HCT116 (cell line): ENCODE results near the gene TSPEAR. TPM values are rescaled to one million over a fixed set of nuclear protein-coding genes. Genes with fewer than 3 reads are reported as not detected.

Experiments used
- ATAC-seq: fragments of 200-7000 bp; cut with Tn5 transposase; 2 replicates; pipeline ENCODE4 v1.9.1; 2020; ENCODE audit warnings: mild to moderate bottlenecking, moderate library complexity
- BruUV-seq: library from RNA; stranded (reverse); fragments of 400-500 nt; replicated peaks from 2 replicates; lab custom pipeline; 2021; lab: Mats Ljungman, UMichigan
- CTCF ChIA-PET: fragments of 300-600 bp; sonication (Branson Sonifier 250); formaldehyde crosslinking; loops from one replicate; lab custom pipeline; 2021; ENCODE audit warnings: antibody characterized with exemption; lab: Charles Lee
- POLR2A ChIA-PET: fragments of 300-600, 350-600 bp; sonication (Branson Sonifier 250); formaldehyde crosslinking; loops from one replicate; lab custom pipeline; 2021; ENCODE audit warnings: antibody characterized with exemption; lab: Charles Lee
- RAD21 ChIA-PET, 2 experiments: fragments of 300-600 bp; sonication (Branson Sonifier 250); formaldehyde crosslinking; loops; one replicate each; lab custom pipeline; 2023; ENCODE audit warnings: low total read pairs in 2 of 2; ENCODE audit not compliant: uncharacterized antibody in 2 of 2, unreplicated experiment in 2 of 2, low non-redundant PET in 1 of 2; lab: Charles Lee
- DNase-seq: peaks from one replicate; pipeline ENCODE4 v3.0.0-alpha.2; 2010; ENCODE audit warnings: low read depth, low spot score
- H2AFZ ChIP-seq: fragments of 200-600 bp; shearing (Covaris generic), sonication (generic); 2 replicates; pipeline ENCODE4 v1.6.1; 2017; ENCODE audit warnings: low read depth, mixed run types, mixed read lengths, antibody characterized with exemption, low read length; ENCODE audit not compliant: poor library complexity, severe bottlenecking
- H3K27ac ChIP-seq: 2 replicates; pipeline ENCODE4 v1.5.1; 2012; ENCODE audit warnings: low read depth, low read length
- H3K27me3 ChIP-seq: fragments of 200-600 bp; sonication (generic); 2 replicates; pipeline ENCODE4 v1.6.1; 2016; ENCODE audit warnings: mixed run types, low read length, mixed read lengths; ENCODE audit not compliant: insufficient read depth
- H3K36me3 ChIP-seq, 2 experiments: fragments of 200-500 bp in 1 of 2; fragments of 200-600 bp in 1 of 2; sonication (Bioruptor generic) in 1 of 2; sonication (generic) in 1 of 2; 2 replicates each; pipeline versions ENCODE4 v1.5.1 to v1.6.1; 2014 to 2016; ENCODE audit warnings: low read length in 2 of 2, inconsistent platforms in 1 of 2, mixed read lengths in 1 of 2, mixed run types in 1 of 2; ENCODE audit not compliant: insufficient read depth in 2 of 2, control insufficient read depth in 1 of 2
- H3K4me1 ChIP-seq, 2 experiments: fragments of 200-600 bp in 1 of 2; sonication (generic) in 1 of 2; 2 replicates each; pipeline versions ENCODE4 v1.5.1 to v1.6.1; 2012 to 2017; ENCODE audit warnings: low read length in 2 of 2, inconsistent platforms in 1 of 2, mild to moderate bottlenecking in 1 of 2, mixed read lengths in 1 of 2, mixed run types in 1 of 2, moderate library complexity in 1 of 2; ENCODE audit not compliant: insufficient read depth in 2 of 2, control insufficient read depth in 1 of 2
- H3K4me2 ChIP-seq: fragments of 200-600 bp; sonication (generic); 2 replicates; pipeline ENCODE4 v1.6.1; 2017; ENCODE audit warnings: mixed run types, low read length, mixed read lengths
- H3K4me3 ChIP-seq, 2 experiments: fragments of 200-600 bp in 1 of 2; sonication (generic) in 1 of 2; replicated peaks in 1 of 2; 2 replicates each; pipeline ENCODE4 v1.5.1; 2011 to 2016; ENCODE audit warnings: low read length in 2 of 2, control low read depth in 1 of 2, low read depth in 1 of 2, mild to moderate bottlenecking in 1 of 2, mixed read lengths in 1 of 2, mixed run types in 1 of 2
- H3K79me2 ChIP-seq: fragments of 200-600 bp; sonication (generic); 2 replicates; pipeline ENCODE4 v1.6.1; 2017; ENCODE audit warnings: mild to moderate bottlenecking, mixed run types, low read length, moderate library complexity, mixed read lengths; ENCODE audit not compliant: insufficient read depth
- H3K9ac ChIP-seq: fragments of 200-600 bp; sonication (generic); 2 replicates; pipeline ENCODE4 v1.6.1; 2016; ENCODE audit warnings: low read length, mixed read lengths
- H3K9me2 ChIP-seq: fragments of 200-600 bp; sonication (generic), shearing (Covaris generic); 2 replicates; pipeline ENCODE4 v1.6.1; 2017; ENCODE audit warnings: mixed run types, mild to moderate bottlenecking, moderate library complexity; ENCODE audit not compliant: insufficient read depth
- H3K9me3 ChIP-seq, 2 experiments: fragments of 200-500 bp in 1 of 2; fragments of 200-600 bp in 1 of 2; sonication (Bioruptor generic) in 1 of 2; sonication (generic) in 1 of 2; 2 replicates each; pipeline ENCODE4 v1.6.1; 2014 to 2017; ENCODE audit warnings: low read length in 2 of 2, mixed read lengths in 2 of 2, inconsistent platforms in 1 of 2, low read depth in 1 of 2, mild to moderate bottlenecking in 1 of 2, mixed run types in 1 of 2, moderate library complexity in 1 of 2; ENCODE audit not compliant: control insufficient read depth in 1 of 2, insufficient read depth in 1 of 2
- H4K20me1 ChIP-seq: fragments of 200-600 bp; sonication (generic), shearing (Covaris generic); 2 replicates; pipeline ENCODE4 v1.6.1; 2017; ENCODE audit warnings: mixed run types, mild to moderate bottlenecking, moderate library complexity; ENCODE audit not compliant: insufficient read depth
- CBX3 ChIP-seq: IDR thresholded peaks from 2 replicates; pipeline ENCODE4 v1.6.1; 2012; ENCODE audit warnings: low read depth
- CEBPB ChIP-seq: IDR thresholded peaks from 2 replicates; pipeline ENCODE4 v1.6.1; 2012; ENCODE audit warnings: low read depth
- EZH2 ChIP-seq: fragments of 200-600 bp; sonication (generic); IDR thresholded peaks from 2 replicates; pipeline ENCODE4 v1.6.1; 2017; ENCODE audit warnings: antibody characterized with exemption, mixed run types
- FOSL1 ChIP-seq: IDR thresholded peaks from 2 replicates; pipeline ENCODE4 v1.6.1; 2012; ENCODE audit warnings: low read depth
- RAD21 ChIP-seq: IDR thresholded peaks from 2 replicates; pipeline ENCODE4 v1.6.1; 2012; ENCODE audit warnings: low read depth, mild to moderate bottlenecking
- SIN3A ChIP-seq: IDR thresholded peaks from 2 replicates; pipeline ENCODE4 v1.6.1; 2012; ENCODE audit warnings: low read depth
- intact Hi-C: fragments of 100-400 bp; cut with micrococcal nuclease; formaldehyde crosslinking; loops from 2 replicates; pipeline ENCODE4 v1.10.0; 2022
- total RNA-seq: library from RNA; stranded (reverse); gene quantifications from one replicate; pipeline ENCODE4 v1.2.1, GENCODE V29; 2021; ENCODE audit not compliant: unreplicated experiment
- TF ChIP-seq, protein P1 (sequence below): IDR thresholded peaks from 2 replicates; pipeline ENCODE4 v1.6.1; 2012
- TF ChIP-seq, protein P2 (sequence below), 3 experiments: fragments of 200-600 bp in 1 of 3; sonication (generic) in 1 of 3; IDR thresholded peaks in 2 of 3; conservative IDR thresholded peaks in 1 of 3; 2 replicates each; pipeline ENCODE4 v1.5.1; 2012 to 2017; ENCODE audit warnings: low read depth in 2 of 3, low read length in 2 of 3, antibody characterized with exemption in 1 of 3, borderline replicate concordance in 1 of 3, control low read depth in 1 of 3, mild to moderate bottlenecking in 1 of 3, mixed read lengths in 1 of 3, mixed run types in 1 of 3, moderate library complexity in 1 of 3; ENCODE audit not compliant: insufficient read depth in 1 of 3
- TF ChIP-seq, protein P3 (sequence below): IDR thresholded peaks from 2 replicates; pipeline ENCODE4 v1.6.1; 2012

Gene TSPEAR
- total RNA-seq, 1 experiment from 2014 or later: not detected

DNA sequence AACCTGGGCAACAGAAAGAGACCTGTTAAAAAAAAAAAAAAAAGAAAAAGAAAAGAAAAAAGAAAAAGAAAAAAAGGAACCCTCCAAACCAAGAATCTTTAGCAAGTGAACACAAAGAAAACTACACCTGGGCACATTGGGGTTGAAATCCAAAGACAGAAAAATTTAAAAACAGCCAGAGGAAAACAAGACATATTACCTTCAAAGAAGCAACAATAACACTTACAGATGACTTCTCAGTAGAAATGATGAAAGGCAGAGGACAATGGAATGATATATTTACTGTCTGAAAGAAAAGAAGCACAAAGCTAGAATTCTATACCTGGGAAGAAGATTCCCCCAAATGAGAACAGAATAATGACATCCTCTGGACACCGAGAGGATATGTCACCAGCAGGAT lies 168.7 kb downstream of the TSPEAR start:
- TF ChIP-seq, protein P1, sequence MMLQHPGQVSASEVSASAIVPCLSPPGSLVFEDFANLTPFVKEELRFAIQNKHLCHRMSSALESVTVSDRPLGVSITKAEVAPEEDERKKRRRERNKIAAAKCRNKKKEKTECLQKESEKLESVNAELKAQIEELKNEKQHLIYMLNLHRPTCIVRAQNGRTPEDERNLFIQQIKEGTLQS: no peak
- TF ChIP-seq SIN3A: no peak
- ChIA-PET RAD21 (no interaction called here), CTCF (no interaction called here)

DNA sequence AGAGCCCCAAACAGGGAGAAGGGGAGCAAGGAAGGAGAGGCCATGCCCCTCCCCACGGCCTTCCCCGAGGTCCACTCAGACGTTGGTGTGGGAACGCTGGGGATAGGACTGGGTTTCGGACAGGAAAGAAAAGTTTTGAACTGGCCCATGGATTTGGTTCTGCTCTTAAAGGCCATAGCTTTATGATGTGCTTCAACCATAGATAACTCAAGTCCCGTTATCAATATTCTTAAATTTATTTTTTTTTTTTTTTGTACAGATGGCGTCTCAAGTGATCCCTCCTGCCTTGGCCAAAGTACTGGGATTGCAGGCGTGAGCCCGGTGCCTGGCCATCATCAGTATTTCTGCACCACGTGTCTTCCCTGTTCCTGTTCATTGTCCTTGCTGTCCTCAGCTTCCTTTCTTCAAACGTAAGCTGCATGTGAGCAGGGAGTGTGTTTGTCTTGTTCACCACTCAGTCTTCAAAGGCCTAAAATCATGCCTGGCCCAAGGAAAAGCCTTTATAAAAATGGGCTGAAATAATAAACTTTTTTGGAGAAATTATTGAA lies 170.6 kb downstream of the TSPEAR start:
- no peaks in the 10 kb centered on the region for H4K20me1 ChIP-seq
- ATAC-seq: no peak
- no peak overlapping the region for H3K4me2 ChIP-seq
- intact Hi-C loops: no loop called here
- peaks cover 7 to 17% of the 10 kb centered on the region in 2 experiments for H3K9me3 ChIP-seq
- RAD21 ChIA-PET: no interaction called here
- H3K79me2 ChIP-seq: no peaks in the 10 kb centered on the region
- no peaks in the 10 kb centered on the region for H3K27me3 ChIP-seq
- CTCF ChIA-PET: no interaction called here
- H3K36me3 ChIP-seq: no peaks in the 10 kb centered on the region
- H2AFZ ChIP-seq: no peak overlapping the region
- no peak overlapping the region for H3K9ac ChIP-seq
- POLR2A ChIA-PET: no interaction called here
- TF ChIP-seq, protein P2, sequence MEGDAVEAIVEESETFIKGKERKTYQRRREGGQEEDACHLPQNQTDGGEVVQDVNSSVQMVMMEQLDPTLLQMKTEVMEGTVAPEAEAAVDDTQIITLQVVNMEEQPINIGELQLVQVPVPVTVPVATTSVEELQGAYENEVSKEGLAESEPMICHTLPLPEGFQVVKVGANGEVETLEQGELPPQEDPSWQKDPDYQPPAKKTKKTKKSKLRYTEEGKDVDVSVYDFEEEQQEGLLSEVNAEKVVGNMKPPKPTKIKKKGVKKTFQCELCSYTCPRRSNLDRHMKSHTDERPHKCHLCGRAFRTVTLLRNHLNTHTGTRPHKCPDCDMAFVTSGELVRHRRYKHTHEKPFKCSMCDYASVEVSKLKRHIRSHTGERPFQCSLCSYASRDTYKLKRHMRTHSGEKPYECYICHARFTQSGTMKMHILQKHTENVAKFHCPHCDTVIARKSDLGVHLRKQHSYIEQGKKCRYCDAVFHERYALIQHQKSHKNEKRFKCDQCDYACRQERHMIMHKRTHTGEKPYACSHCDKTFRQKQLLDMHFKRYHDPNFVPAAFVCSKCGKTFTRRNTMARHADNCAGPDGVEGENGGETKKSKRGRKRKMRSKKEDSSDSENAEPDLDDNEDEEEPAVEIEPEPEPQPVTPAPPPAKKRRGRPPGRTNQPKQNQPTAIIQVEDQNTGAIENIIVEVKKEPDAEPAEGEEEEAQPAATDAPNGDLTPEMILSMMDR (IDR thresholded peaks at IDR 0.05 in 2 of 3, conservative IDR thresholded peaks at IDR 0.05 in 1 of 3; ENCODE audit: borderline replicate concordance in 1 of 3, insufficient read depth in 1 of 3, low read depth in 2 of 3, low read length in 2 of 3): no peak
- TF ChIP-seq FOSL1: no peak
- TF ChIP-seq CEBPB: no peak
- no peak for TF ChIP-seq CBX3
- no peak for TF ChIP-seq SIN3A
- TF ChIP-seq EZH2: no peak
- no peak for TF ChIP-seq RAD21
- TF ChIP-seq, protein P3, sequence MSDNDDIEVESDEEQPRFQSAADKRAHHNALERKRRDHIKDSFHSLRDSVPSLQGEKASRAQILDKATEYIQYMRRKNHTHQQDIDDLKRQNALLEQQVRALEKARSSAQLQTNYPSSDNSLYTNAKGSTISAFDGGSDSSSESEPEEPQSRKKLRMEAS: no peak
- no peak overlapping the region for H3K27ac ChIP-seq
- no peaks in the 10 kb centered on the region for H3K9me2 ChIP-seq
- no peak overlapping the region for H3K4me3 ChIP-seq
- no TSS peak for BruUV-seq
- no peaks in the 10 kb centered on the region for H3K4me1 ChIP-seq
- DNase-seq: no peak

More for the DNA sequence above, 168.7 kb downstream of the TSPEAR start:
- Histone ChIP-seq H3K36me3 (no peaks in the 10 kb centered on the region), H2AFZ (no peak overlapping the region), H3K4me1 (no peaks in the 10 kb centered on the region), H3K4me2 (no peak overlapping the region), H3K9ac (no peak overlapping the region), H3K79me2 (no peaks in the 10 kb centered on the region), H3K27ac (no peak overlapping the region), H3K27me3 (no peaks in the 10 kb centered on the region), H3K9me2 (no peaks in the 10 kb centered on the region), H3K4me3 (no peak overlapping the region), H4K20me1 (no peaks in the 10 kb centered on the region), H3K9me3 (peaks cover 7 to 24% of the 10 kb centered on the region in 2 experiments)
- intact Hi-C loops: no loop called here
- BruUV-seq: no TSS peak
- no peak for ATAC-seq
- peak; percentile 3 for DNase-seq
- POLR2A ChIA-PET: no interaction called here
